Fibroblast of lung (primary cell): ENCODE results near the gene HMCN2. TPM values are rescaled to one million over a fixed set of nuclear protein-coding genes. Genes with fewer than 3 reads are reported as not detected.

Experiments used
- DNase-seq, 2 donors: peaks; one replicate each; pipeline versions ENCODE4 v3.0.0 to v3.0.0-alpha.2; 2010; ENCODE audit warnings: low read depth in 2 of 2
- H2AFZ ChIP-seq: 2 replicates; pipeline ENCODE4 v1.5.1; 2012; ENCODE audit warnings: low read length, control low read depth, inconsistent platforms
- H3K27ac ChIP-seq: 2 replicates; pipeline ENCODE4 v1.5.1; 2011; ENCODE audit warnings: low read length, control low read depth; ENCODE audit not compliant: insufficient read depth
- H3K27me3 ChIP-seq: 2 replicates; pipeline ENCODE4 v1.5.1; 2011; ENCODE audit warnings: mild to moderate bottlenecking, low read length; ENCODE audit not compliant: control insufficient read depth, insufficient read depth
- H3K36me3 ChIP-seq: 2 replicates; pipeline ENCODE4 v1.5.1; 2011; ENCODE audit warnings: low read length; ENCODE audit not compliant: control insufficient read depth, insufficient read depth
- H3K4me1 ChIP-seq: 2 replicates; pipeline ENCODE4 v1.5.1; 2011; ENCODE audit warnings: low read length; ENCODE audit not compliant: control insufficient read depth, insufficient read depth; ENCODE audit errors: extremely low read depth
- H3K4me2 ChIP-seq: 2 replicates; pipeline ENCODE4 v1.5.1; 2011; ENCODE audit warnings: low read length, control low read depth; ENCODE audit not compliant: insufficient read depth; ENCODE audit errors: extremely low read depth
- H3K4me3 ChIP-seq, 4 experiments: fragments of 200-600 bp in 1 of 4; sonication (generic) in 1 of 4; replicated peaks in 1 of 4; 2 replicates each; pipeline ENCODE4 v1.5.1; 2011 to 2016; ENCODE audit warnings: low read length in 4 of 4, low read depth in 3 of 4, mild to moderate bottlenecking in 3 of 4, control low read depth in 2 of 4, inconsistent platforms in 1 of 4, mixed read lengths in 1 of 4; ENCODE audit not compliant: insufficient read depth in 1 of 4; ENCODE audit errors: control extremely low read depth in 1 of 4
- H3K79me2 ChIP-seq: 2 replicates; pipeline ENCODE4 v1.5.1; 2012; ENCODE audit warnings: mild to moderate bottlenecking, low read length, inconsistent platforms; ENCODE audit not compliant: control insufficient read depth, insufficient read depth
- H3K9ac ChIP-seq: 2 replicates; pipeline ENCODE4 v1.5.1; 2011; ENCODE audit warnings: mild to moderate bottlenecking, low read length, control low read depth; ENCODE audit not compliant: insufficient read depth
- H3K9me3 ChIP-seq: 2 replicates; pipeline ENCODE4 v1.5.1; 2012; ENCODE audit warnings: low read depth, low read length; ENCODE audit not compliant: control insufficient read depth, insufficient read depth
- H4K20me1 ChIP-seq: 2 replicates; pipeline ENCODE4 v1.5.1; 2011; ENCODE audit warnings: low read length; ENCODE audit not compliant: control insufficient read depth, insufficient read depth; ENCODE audit errors: extremely low read depth
- CTCF ChIP-seq, 2 donors: IDR thresholded peaks in 1 of 2; conservative IDR thresholded peaks in 1 of 2; 1 replicate in 1 of 2; 2 replicates in 1 of 2; pipeline ENCODE4 v1.5.1; 2011 to 2012; ENCODE audit warnings: low read length in 2 of 2, control low read depth in 1 of 2, inconsistent platforms in 1 of 2, low read depth in 1 of 2, mild to moderate bottlenecking in 1 of 2
- EZH2 ChIP-seq: IDR thresholded peaks from 2 replicates; pipeline ENCODE4 v1.5.1; 2012; ENCODE audit warnings: low read length, control low read depth, mild to moderate bottlenecking; ENCODE audit errors: missing control alignments
- polyA plus RNA-seq, 2 donors: library from polyadenylated mRNA; depleted of rRNA in 1 of 2; stranded (reverse) in 1 of 2; unstranded in 1 of 2; fragments of >200 nt; gene quantifications; 2 replicates each; pipeline ENCODE4 v1.2.1, GENCODE V29; 2011 to 2012; ENCODE audit warnings: missing spikeins in 1 of 2
- total RNA-seq: library from RNA; depleted of rRNA; stranded (reverse); fragments of >200 nt; gene quantifications from 2 replicates; pipeline ENCODE4 v1.2.1, GENCODE V29; 2014

The HMCN2 gene
- total and polyA plus RNA-seq, 2 donors (not counting 1 experiment from before 2014, with no cell fraction given) = under 0.01 TPM; not detected in 1

GRCh38 chr9:130299785-130300615 is 34.4 kb downstream of the HMCN2 start:
- Histone ChIP-seq H3K36me3 (no peaks in the 10 kb centered on the region), H2AFZ (no peak overlapping the region), H3K9me3 (no peaks in the 10 kb centered on the region), H3K4me2 (no peak overlapping the region), H3K4me3 (no peak overlapping the region), H3K27ac (no peak overlapping the region), H3K9ac (no peak overlapping the region), H3K27me3 (peaks cover 16% of the 10 kb centered on the region), H4K20me1 (no peaks in the 10 kb centered on the region), H3K79me2 (no peaks in the 10 kb centered on the region), H3K4me1 (no peaks in the 10 kb centered on the region)
- no peak for TF ChIP-seq CTCF (conservative IDR thresholded peaks at IDR 0.05 in 1 of 2, IDR thresholded peaks at IDR 0.05 in 1 of 2; ENCODE audit: low read depth in 1 of 2, low read length in 2 of 2)
- TF ChIP-seq EZH2 = no peak
- DNase-seq = no peak

GRCh38 chr9:130300739-130301138 is 35.2 kb downstream of the HMCN2 start:
- Histone ChIP-seq H3K9ac (no peak overlapping the region), H3K79me2 (no peaks in the 10 kb centered on the region), H2AFZ (no peak overlapping the region), H4K20me1 (no peaks in the 10 kb centered on the region), H3K36me3 (no peaks in the 10 kb centered on the region), H3K4me3 (no peak overlapping the region), H3K27me3 (peaks cover 17% of the 10 kb centered on the region), H3K27ac (no peak overlapping the region), H3K4me2 (no peak overlapping the region), H3K4me1 (no peaks in the 10 kb centered on the region), H3K9me3 (no peaks in the 10 kb centered on the region)
- TF ChIP-seq CTCF (conservative IDR thresholded peaks at IDR 0.05 in 1 of 2, IDR thresholded peaks at IDR 0.05 in 1 of 2; ENCODE audit: low read depth in 1 of 2, low read length in 2 of 2) (no peak), EZH2 (no peak)
- DNase-seq = no peak

GRCh38 chr9:130301483-130302286 is 36.1 kb downstream of the HMCN2 start:
- Histone ChIP-seq H3K79me2 (no peaks in the 10 kb centered on the region), H3K36me3 (no peaks in the 10 kb centered on the region), H3K4me3 (no peak overlapping the region), H3K27me3 (peaks cover 17% of the 10 kb centered on the region), H3K4me2 (no peak overlapping the region), H3K9ac (no peak overlapping the region), H2AFZ (no peak overlapping the region), H3K9me3 (no peaks in the 10 kb centered on the region), H3K4me1 (no peaks in the 10 kb centered on the region), H4K20me1 (no peaks in the 10 kb centered on the region), H3K27ac (no peak overlapping the region)
- DNase-seq = peak in 1 of 2 donors; percentile 73
- TF ChIP-seq CTCF (conservative IDR thresholded peaks at IDR 0.05 in 1 of 2, IDR thresholded peaks at IDR 0.05 in 1 of 2; ENCODE audit: low read depth in 1 of 2, low read length in 2 of 2) = no peak
- TF ChIP-seq EZH2 = no peak
